SH-SY5Y (cell line): ENCODE results near the gene CRYGC.

Experiments
- GATA2 ChIP-seq: IDR thresholded peaks from 2 replicates; pipeline ENCODE4 v1.6.1; 2011; ENCODE audit warnings: mild to moderate bottlenecking, low read depth, low read length
- GATA3 ChIP-seq: IDR thresholded peaks from 2 replicates; pipeline ENCODE4 v1.6.1; 2011; ENCODE audit warnings: low read depth, mild to moderate bottlenecking, low read length, moderate library complexity

CRYGC gene

GRCh38 chr2:208118918-208119317 is 10.7 kb downstream of the CRYGC start:
- TF ChIP-seq GATA3 (no peak), GATA2 (no peak)

DNA sequence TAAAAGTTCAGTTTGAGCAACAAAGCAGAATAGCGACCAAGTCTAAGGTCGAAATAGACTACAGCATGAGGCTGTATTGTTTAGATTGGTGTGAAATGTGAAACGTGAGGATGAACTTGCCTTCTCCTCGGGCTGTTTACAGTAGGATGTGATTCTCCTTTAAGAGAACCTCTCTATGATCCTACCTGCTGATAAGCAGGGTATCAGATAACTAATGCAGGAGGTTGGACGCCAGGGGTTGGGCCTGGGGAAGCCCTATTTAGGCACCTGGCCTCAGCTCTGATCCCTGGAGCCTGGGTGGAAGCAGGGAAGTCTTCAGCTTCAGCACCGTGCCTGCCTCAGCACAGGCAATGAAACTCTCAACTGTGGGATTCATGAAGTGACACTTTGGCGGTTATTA is 16.7 kb downstream of the CRYGC start:
- TF ChIP-seq GATA2 (no peak; the same call in 1 of the 2 replicates), GATA3 (no peak)

DNA sequence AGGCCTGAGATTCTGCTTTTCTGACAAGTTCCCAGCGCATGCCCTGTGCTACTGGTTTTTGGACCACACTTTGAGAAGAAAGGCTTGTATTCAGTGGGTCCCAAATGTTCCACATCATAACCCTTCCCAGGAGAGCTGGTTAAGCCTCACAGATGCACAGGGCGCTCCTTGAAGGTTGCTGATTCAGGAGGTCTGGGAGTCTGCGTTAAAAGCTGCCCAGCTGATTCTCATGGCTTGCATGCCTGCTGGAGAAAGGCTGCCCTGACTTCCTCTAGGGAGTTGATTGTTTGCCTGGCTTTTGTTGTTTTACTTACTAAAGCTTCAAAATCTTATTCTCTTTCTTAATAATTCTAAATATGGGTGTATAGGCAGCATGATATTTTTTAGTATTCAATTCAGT is 26.0 kb downstream of the CRYGC start:
- no peak for TF ChIP-seq GATA2
- TF ChIP-seq GATA3 = no peak

DNA sequence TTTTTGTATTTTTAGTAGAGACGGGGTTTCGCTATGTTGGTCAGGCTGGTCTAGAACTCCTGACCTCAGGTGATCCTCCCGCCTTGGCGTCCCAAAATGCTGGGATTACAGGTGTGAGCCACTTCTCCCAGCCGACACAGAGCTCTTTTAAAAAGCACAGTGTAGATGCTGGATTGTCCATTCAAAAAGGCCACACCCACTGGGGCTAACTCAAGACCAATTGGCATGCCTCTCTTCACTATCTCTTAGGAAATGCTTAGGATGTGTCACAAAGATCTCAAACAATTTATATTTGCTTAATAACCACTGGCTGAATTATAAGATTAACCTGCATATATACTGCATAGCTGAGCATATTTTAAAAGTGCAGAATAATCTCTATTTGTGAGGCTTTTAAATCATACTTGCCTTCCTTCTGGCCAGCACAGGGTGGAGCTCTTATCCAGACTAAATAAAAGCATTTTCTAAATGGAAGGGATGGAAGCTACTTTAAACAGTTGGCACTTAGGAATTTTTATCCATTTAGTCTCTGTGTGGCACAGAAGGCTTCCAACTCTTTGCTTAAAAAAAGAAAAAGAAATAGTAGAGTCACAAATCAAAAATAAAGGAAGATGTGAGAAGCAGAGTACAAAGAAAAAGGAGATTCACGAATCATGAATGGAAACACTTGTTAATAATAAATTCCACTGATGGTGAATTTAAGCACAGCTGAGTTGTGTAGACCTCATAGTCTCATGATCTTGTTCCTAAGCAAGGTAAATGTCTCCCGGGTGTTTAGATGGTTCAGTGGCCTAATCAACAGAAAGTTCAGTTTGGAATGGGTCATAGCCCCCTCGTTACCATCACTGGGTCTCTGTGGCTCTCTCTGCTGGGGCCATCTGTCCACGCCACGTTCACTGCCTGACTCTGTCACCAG is 27.7 kb downstream of the CRYGC start:
- TF ChIP-seq GATA2 (no peak), GATA3 (no peak)

GRCh38 chr2:208099682-208100470 is 29.8 kb downstream of the CRYGC start:
- no peak for TF ChIP-seq GATA3
- TF ChIP-seq GATA2 = no peak

DNA sequence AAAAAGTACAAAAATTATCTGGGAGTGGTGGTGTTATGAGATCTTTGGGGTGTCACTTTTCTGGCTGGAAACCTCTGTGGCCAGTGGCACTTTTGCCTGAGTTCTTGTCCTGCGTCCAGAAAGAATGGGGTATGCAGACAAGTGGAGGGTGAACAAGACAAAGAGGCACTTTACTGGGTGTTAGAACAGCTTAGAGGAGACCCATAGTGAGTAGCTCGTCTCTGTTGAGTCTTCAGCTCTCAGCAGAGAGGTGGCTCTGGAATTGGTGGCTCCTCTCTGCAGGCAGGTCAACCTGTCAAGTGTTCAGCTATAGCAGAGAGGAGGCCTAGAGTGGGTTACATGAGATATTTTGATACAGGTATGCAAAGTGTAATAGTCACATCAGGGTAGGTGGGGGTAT is 31.4 kb downstream of the CRYGC start:
- TF ChIP-seq GATA2 (no peak), GATA3 (no peak)

DNA sequence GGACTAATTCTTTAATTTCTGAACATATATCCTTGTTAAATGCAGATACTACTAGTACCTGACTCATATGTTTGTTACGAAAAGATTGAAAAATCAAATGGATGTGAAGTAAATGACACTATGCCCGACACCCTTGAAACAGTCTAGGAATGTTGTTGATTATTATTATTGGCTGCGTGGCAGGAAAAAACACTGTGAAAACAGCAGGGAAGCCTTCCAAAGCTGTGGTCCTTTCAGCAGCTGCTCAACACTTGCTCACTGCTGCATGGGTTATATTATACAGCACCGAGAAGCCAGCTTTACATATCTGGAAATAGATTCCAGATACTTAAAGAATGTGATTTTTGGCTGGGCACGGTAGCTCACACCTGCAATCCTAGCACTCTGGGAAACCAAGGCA is 31.8 kb downstream of the CRYGC start:
- TF ChIP-seq GATA2 (no peak), GATA3 (no peak)

DNA sequence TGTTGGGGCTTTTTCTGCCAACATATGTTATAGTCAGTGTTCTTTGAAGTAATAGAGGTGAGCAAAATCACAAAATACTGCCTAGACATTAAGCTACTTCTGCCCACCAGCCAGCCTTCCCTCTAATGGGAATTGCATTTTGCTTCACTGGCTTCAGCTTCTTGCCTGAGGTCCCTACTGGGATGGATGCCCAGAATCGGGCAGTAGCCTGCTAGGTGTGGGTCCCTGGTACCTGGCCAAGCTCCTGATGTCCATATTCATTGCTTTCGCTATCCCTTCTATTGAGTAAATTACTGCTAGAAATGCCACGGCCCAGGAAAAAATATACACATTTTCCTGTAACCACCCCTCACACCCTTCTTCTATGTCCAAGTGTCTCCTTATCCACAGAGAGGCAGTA is 32.3 kb downstream of the CRYGC start:
- no peak for TF ChIP-seq GATA3
- TF ChIP-seq GATA2 = no peak

DNA sequence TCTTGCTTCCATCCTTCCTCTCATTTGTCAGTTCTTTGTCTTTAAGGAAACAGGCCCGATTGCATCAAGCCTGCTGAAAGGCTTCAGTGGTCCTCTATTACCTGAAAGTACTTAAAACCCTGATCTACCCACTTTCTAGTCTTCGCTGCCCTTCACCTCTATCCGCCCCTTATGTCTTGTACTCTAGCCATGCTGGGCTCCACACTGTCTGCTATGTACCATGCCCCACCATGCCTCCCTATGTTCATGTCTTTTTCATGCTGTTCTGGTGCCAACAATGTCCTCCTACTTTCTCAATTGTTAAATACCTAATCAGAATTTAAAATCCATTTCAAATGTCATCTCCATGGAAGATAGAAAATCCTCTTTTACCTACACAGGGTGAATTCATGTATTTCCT is 33.5 kb downstream of the CRYGC start:
- TF ChIP-seq GATA3 = no peak
- no peak for TF ChIP-seq GATA2

GRCh38 chr2:208093128-208093527 is 36.5 kb downstream of the CRYGC start:
- TF ChIP-seq GATA2 (no peak), GATA3 (no peak)

GRCh38 chr2:208092093-208092832 is 37.4 kb downstream of the CRYGC start:
- TF ChIP-seq GATA3 (no peak), GATA2 (no peak)

DNA sequence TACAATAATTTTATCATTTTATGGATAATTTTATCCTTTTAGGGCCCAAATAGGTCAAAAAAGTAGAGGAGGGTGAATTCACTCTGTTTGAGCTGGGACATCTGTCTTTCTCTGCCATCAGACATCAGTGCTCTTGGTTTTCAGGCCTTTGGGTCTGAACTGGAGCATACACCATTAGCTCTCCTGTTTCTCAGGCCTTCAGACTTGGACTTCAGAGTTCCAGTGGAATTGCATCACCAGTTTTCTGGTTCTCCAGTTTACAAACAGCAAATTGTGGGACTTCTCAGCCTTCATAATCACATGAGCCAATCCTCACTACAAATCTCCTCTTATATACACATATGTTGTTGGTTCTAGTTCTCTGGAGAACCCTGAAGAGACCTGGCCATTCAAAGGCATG is 39.2 kb downstream of the CRYGC start:
- TF ChIP-seq GATA3 (no peak), GATA2 (no peak)

DNA sequence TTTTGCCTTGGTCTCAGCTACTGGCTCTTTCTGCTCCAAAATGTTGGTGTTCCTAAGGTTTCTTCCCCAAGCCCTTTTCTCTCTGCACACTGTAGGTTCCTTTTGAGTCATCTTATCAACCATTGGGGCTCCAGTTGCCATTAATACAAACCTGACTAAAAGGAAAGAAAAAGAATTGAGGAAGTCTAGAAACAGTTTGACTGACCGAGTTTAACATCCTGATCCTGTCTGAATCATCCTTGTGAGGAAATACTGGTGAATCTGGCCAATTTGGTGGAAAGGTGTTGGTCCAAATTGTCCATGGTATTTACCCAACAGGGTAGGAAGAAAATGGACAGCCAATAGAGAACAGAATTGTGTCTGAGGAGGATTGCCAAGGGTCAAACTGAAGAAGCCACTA is 43.6 kb downstream of the CRYGC start:
- TF ChIP-seq GATA2 (no peak), GATA3 (no peak)

DNA sequence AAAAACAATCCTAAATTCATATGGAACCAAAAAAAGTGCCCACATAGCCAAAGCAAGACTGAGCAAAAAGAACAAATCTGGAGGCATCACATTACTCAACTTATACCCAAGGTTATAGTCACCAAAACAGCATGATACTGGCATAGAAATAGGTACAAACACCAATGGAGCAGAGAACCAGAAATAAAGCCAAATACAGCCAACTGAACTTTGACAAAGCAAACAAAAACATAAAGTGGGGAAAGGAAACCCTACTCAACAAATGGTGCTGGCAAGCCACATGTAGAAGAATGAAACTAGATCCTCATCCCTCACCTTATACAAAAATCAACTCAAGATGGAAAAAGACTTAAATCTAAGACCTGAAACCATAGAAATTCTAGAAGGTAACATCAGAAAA is 45.8 kb downstream of the CRYGC start:
- TF ChIP-seq GATA2 (no peak), GATA3 (no peak)
